ENCODE data around the gene DHRSX.

DNA sequence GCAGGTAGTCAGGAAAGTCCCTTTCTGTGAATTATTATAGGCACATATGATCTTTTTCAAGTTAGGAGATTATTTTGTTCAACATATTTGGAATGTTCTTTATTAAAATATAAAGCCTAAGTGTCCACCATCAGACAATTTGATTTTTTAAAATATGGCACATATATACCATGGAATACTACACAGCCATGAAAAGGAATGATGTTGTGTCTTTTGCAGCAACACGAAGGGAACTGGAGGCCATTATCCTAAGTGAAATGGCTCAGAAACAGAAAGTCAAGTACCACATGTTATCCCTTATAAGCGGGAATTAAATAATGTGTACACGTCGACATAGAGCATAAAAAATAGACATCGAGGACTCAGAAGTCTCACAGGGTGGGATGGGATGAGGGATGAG is 73.0 kb downstream of the DHRSX start:
- TF ChIP-seq, protein P1, sequence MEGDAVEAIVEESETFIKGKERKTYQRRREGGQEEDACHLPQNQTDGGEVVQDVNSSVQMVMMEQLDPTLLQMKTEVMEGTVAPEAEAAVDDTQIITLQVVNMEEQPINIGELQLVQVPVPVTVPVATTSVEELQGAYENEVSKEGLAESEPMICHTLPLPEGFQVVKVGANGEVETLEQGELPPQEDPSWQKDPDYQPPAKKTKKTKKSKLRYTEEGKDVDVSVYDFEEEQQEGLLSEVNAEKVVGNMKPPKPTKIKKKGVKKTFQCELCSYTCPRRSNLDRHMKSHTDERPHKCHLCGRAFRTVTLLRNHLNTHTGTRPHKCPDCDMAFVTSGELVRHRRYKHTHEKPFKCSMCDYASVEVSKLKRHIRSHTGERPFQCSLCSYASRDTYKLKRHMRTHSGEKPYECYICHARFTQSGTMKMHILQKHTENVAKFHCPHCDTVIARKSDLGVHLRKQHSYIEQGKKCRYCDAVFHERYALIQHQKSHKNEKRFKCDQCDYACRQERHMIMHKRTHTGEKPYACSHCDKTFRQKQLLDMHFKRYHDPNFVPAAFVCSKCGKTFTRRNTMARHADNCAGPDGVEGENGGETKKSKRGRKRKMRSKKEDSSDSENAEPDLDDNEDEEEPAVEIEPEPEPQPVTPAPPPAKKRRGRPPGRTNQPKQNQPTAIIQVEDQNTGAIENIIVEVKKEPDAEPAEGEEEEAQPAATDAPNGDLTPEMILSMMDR (IDR thresholded peaks at IDR 0.05), result no peak
- TF ChIP-seq POLR2A (IDR thresholded peaks at IDR 0.05), result no peak

All from breast epithelium (tissue), 3 donors.